K562 (cell line): ENCODE results near the gene S100P. TPM values are rescaled to one million over a fixed set of nuclear protein-coding genes. Genes with fewer than 3 reads are reported as not detected.

Experiments used
- ATAC-seq: fragments of 200-7000 bp; cut with Tn5 transposase; 3 replicates; pipeline ENCODE4 v1.9.1; 2020; ENCODE audit warnings: moderate library complexity
- BruUV-seq: library from RNA; stranded (reverse); fragments of 400-500 nt; replicated peaks from 2 replicates; lab custom pipeline; 2021; lab: Mats Ljungman, UMichigan
- CTCF ChIA-PET: fragments of 300-600 bp; formaldehyde crosslinking; extraction: SDS; loops from one replicate; lab custom pipeline; 2021; ENCODE audit warnings: low intra/inter-chr PET ratio; lab: Yijun Ruan, JAX
- POLR2A ChIA-PET: fragments of 300-600, 350-650 bp; sonication (Branson Sonifier 250); formaldehyde crosslinking; extraction: SDS; loops from one replicate; lab custom pipeline; 2021; ENCODE audit warnings: antibody characterized with exemption, inconsistent platforms; lab: Yijun Ruan, JAX
- DNase-seq, 4 experiments: peaks; one replicate each; pipeline versions ENCODE4 v3.0.0 to v3.0.0-alpha.2; 2011 to 2018; ENCODE audit warnings: low spot score in 3 of 4, mixed read lengths in 3 of 4; ENCODE audit errors: extremely low read depth in 1 of 4
- FAIRE-seq: peaks from 2 replicates; lab custom pipeline; 2011; peaks lifted over from hg19 to GRCh38; lab: Jason Lieb, UNC
- H2AFZ ChIP-seq: 2 replicates; pipeline ENCODE4 v1.6.0; 2011; ENCODE audit warnings: low read depth, low read length, control low read depth, inconsistent platforms
- H3K27ac ChIP-seq: fragments of 200-600 bp; 3 replicates; pipeline ENCODE4 v1.8.0; 2011; ENCODE audit warnings: low read depth, mild to moderate bottlenecking, control low read depth, inconsistent platforms, low read length, moderate library complexity, mixed read lengths; ENCODE audit errors: extremely low read depth
- H3K27me3 ChIP-seq, 2 experiments: fragments of 300-600 bp in 1 of 2; 2 replicates in 1 of 2; 3 replicates in 1 of 2; pipeline versions ENCODE4 v1.6.0 to v1.8.0; 2011; ENCODE audit warnings: inconsistent platforms in 2 of 2, low read length in 2 of 2, mild to moderate bottlenecking in 1 of 2, mixed read lengths in 1 of 2, moderate library complexity in 1 of 2; ENCODE audit not compliant: control insufficient read depth in 2 of 2, insufficient read depth in 2 of 2
- H3K36me3 ChIP-seq: fragments of 300-600 bp; 3 replicates; pipeline ENCODE4 v1.8.0; 2011; ENCODE audit warnings: mild to moderate bottlenecking, low read length, inconsistent platforms; ENCODE audit not compliant: control insufficient read depth, insufficient read depth
- H3K4me1 ChIP-seq, 2 experiments: fragments of 200-600 bp in 1 of 2; replicated peaks in 1 of 2; 2 replicates in 1 of 2; 3 replicates in 1 of 2; pipeline versions ENCODE4 v1.5.1 to v1.8.0; 2011; ENCODE audit warnings: inconsistent platforms in 2 of 2, low read length in 2 of 2, mild to moderate bottlenecking in 1 of 2, mixed read lengths in 1 of 2, moderate library complexity in 1 of 2; ENCODE audit not compliant: control insufficient read depth in 2 of 2, insufficient read depth in 2 of 2
- H3K4me2 ChIP-seq: 2 replicates; pipeline ENCODE4 v1.6.1; 2011; ENCODE audit warnings: low read length, control low read depth, inconsistent platforms, mixed read lengths; ENCODE audit not compliant: insufficient read depth
- H3K4me3 ChIP-seq: fragments of 200-600 bp; sonication (generic), shearing (Covaris generic); 2 replicates; pipeline ENCODE4 v1.5.1; 2016; ENCODE audit warnings: control low read depth, inconsistent platforms
- H3K79me2 ChIP-seq: fragments of 200-600 bp; 3 replicates; pipeline ENCODE4 v1.8.0; 2011; ENCODE audit warnings: low read length, inconsistent platforms; ENCODE audit not compliant: control insufficient read depth, insufficient read depth
- H3K9ac ChIP-seq, 2 experiments: 2 replicates each; pipeline versions ENCODE4 v1.6.0 to v1.6.1; 2011; ENCODE audit warnings: low read depth in 2 of 2, low read length in 2 of 2, control low read depth in 1 of 2, inconsistent platforms in 1 of 2, mild to moderate bottlenecking in 1 of 2, mixed read lengths in 1 of 2; ENCODE audit not compliant: insufficient read depth in 1 of 2
- H3K9me1 ChIP-seq: one replicate; pipeline ENCODE4 v1.6.0; 2011; ENCODE audit warnings: inconsistent platforms, mild to moderate bottlenecking, low read length, moderate library complexity; ENCODE audit not compliant: control insufficient read depth, insufficient read depth
- H3K9me3 ChIP-seq: replicated peaks from 2 replicates; pipeline ENCODE4 v1.5.1; 2011; ENCODE audit warnings: low read depth, low read length, inconsistent platforms; ENCODE audit not compliant: control insufficient read depth, insufficient read depth
- H4K20me1 ChIP-seq: replicated peaks from 2 replicates; pipeline ENCODE4 v1.6.1; 2011; ENCODE audit warnings: low read length, inconsistent platforms, mixed read lengths; ENCODE audit not compliant: control insufficient read depth, insufficient read depth
- BMI1 ChIP-seq: fragments of 150-350 bp; IDR thresholded peaks from 2 replicates; pipeline ENCODE4 v1.6.1; 2014; ENCODE audit warnings: low read length
- KDM2B ChIP-seq: fragments of 250-450 bp; sonication (Bioruptor Pico); IDR thresholded peaks from 2 replicates; pipeline ENCODE4 v1.8.0; 2021; ENCODE audit warnings: mild to moderate bottlenecking, moderate library complexity
- MNT ChIP-seq, 2 experiments: fragments of 450-650 bp; conservative IDR thresholded peaks; 2 replicates each; pipeline ENCODE4 v1.6.1; 2017; ENCODE audit warnings: mild to moderate bottlenecking in 2 of 2, moderate library complexity in 2 of 2
- PML ChIP-seq: IDR thresholded peaks from 2 replicates; pipeline ENCODE4 v1.6.1; 2012; ENCODE audit warnings: low read length, inconsistent platforms
- PTBP1 ChIP-seq: fragments of 200-400 bp; formaldehyde crosslinking; IDR thresholded peaks from 2 replicates; pipeline ENCODE4 v1.6.1; 2017; ENCODE audit warnings: low read depth, low read length
- REST ChIP-seq, 2 experiments: fragments of 450-650 bp; formaldehyde crosslinking in 1 of 2; IDR thresholded peaks; 2 replicates each; pipeline versions ENCODE4 v1.4.0 to v1.6.1; 2014 to 2020; ENCODE audit warnings: mild to moderate bottlenecking in 2 of 2, borderline replicate concordance in 1 of 2, low read depth in 1 of 2
- USF1 ChIP-seq: sonication (generic); formaldehyde crosslinking; IDR thresholded peaks from 2 replicates; pipeline ENCODE4 v1.9.0; 2022; ENCODE audit warnings: mild to moderate bottlenecking, missing genetic modification reagents
- ZNF449 ChIP-seq: fragments of 250-450 bp; sonication (Bioruptor Pico); IDR thresholded peaks from 2 replicates; pipeline ENCODE4 v1.8.0; 2022; ENCODE audit warnings: moderate library complexity, mild to moderate bottlenecking, inconsistent platforms
- WGBS: fragments of 100-300 bp; shearing (Covaris generic); methylation state at CpG from one replicate; pipeline ENCODE4 v1.1.6; 2016; ENCODE audit warnings: low coverage, mixed read lengths; ENCODE audit not compliant: insufficient coverage; ENCODE audit errors: missing lambda C conversion rate; 5-methylcytosine and 5-hydroxymethylcytosine counted together
- in situ Hi-C: fragments of 300-500 bp; cut with MboI; formaldehyde crosslinking; loops from 4 replicates; pipeline ENCODE4 v1.15.0; 2018; ENCODE audit warnings: inconsistent platforms, mixed read lengths
- intact Hi-C: fragments of 100-400 bp; cut with micrococcal nuclease; formaldehyde crosslinking; loops from 2 replicates; pipeline ENCODE4 v1.14.2; 2022
- polyA plus RNA-seq, 8 experiments: library from polyadenylated mRNA; depleted of rRNA in 4 of 8; stranded (reverse) in 5 of 8; unstranded in 3 of 8; fragments of >200 nt; fragmentation: Nextera tagmentation in 2 of 8; fragmentation: Illumina TruSeq in 1 of 8; extraction: Ambion mirVana in 2 of 8; extraction: Trizol in 1 of 8; gene quantifications; 2 replicates each; pipeline versions ENCODE4 v1.2.1 to v1.2.3, GENCODE V29; 2011 to 2014; ENCODE audit warnings: inconsistent platforms in 1 of 8, missing spikeins in 1 of 8
- total RNA-seq, 7 experiments: library from RNA; depleted of rRNA in 6 of 7; stranded (reverse); fragments of >200 nt in 6 of 7; fragmentation: Illumina TruSeq in 2 of 7; extraction: Trizol in 2 of 7; gene quantifications; 2 replicates each; pipeline versions ENCODE4 v1.2.1 to v1.2.3, GENCODE V29; 2011 to 2021; ENCODE audit warnings: low replicate concordance in 1 of 7

The S100P gene
- total and polyA plus RNA-seq, 9 of the 15 experiments (the other 6 are each of a cell fraction or from before 2014, with no cell fraction given): 4.1 to 23.8 (median 7.5) TPM

- FAIRE-seq: no peak
- H3K79me2 ChIP-seq: peaks cover 28% of the 10 kb centered on the region
- no peak overlapping the region for H3K4me2 ChIP-seq
- ChIA-PET POLR2A (interaction anchor here (0.9 to 4.4 kb wide), 3 partner anchors 9 to 29 kb away, joined by 3 to 40 read pairs (median 40); partner anchors contain the start of gene MRFAP1), CTCF (no interaction called here)
- H3K27ac ChIP-seq: no peak overlapping the region
- H3K9ac ChIP-seq: no peak overlapping the region
- intact Hi-C loops (no loop called here), in situ Hi-C loops (no loop called here)
- no peak for ATAC-seq
- H3K9me3 ChIP-seq: no peaks in the 10 kb centered on the region; the same call in 1 of the 2 replicates
- no peak for DNase-seq
- no peaks in the 10 kb centered on the region for H3K9me1 ChIP-seq
- H4K20me1 ChIP-seq: peaks cover 19% of the 10 kb centered on the region; the same call in 1 of the 2 replicates
- no peak overlapping the region for H3K4me3 ChIP-seq
- H2AFZ ChIP-seq: no peak overlapping the region
- peaks cover 16 to 26% of the 10 kb centered on the region in 2 experiments for H3K4me1 ChIP-seq
- peaks cover 19% of the 10 kb centered on the region for H3K36me3 ChIP-seq
- BruUV-seq: no TSS peak
- WGBS: 92% methylated on average over 1 of the region's 1 CpG
- no peaks in the 10 kb centered on the region for H3K27me3 ChIP-seq
- TF ChIP-seq PML (no peak), REST (IDR thresholded peaks at IDR 0.05; ENCODE audit: borderline replicate concordance) (no peak), REST (CRISPR knock-in tag; IDR thresholded peaks at IDR 0.05; ENCODE audit: low read depth) (no peak), BMI1 (no peak), PTBP1 (no peak), MNT (conservative IDR thresholded peaks at IDR 0.05) (no peak), KDM2B (no peak), USF1 (CRISPR knock-in tag) (no peak), ZNF449 (no peak)
These were observed 22.0 kb upstream of the S100P start for GRCh38 chr4:6671648-6672047.
